HG03039 (cell line): ENCODE data around the gene ZNF487.
A peak's percentile ranks its signal among the peaks of the same experiment; 100 is the strongest.
"Not testable (repeated sequence)": the region's sequence is repeated elsewhere in the genome, so short reads cannot be mapped to it uniquely, and the experiment has no call there.

Experiments used
- ATAC-seq: cut with Tn5 transposase; IDR thresholded peaks from one replicate; pipeline ENCODE4 v1.9.1; 2021; ENCODE audit warnings: mild to moderate bottlenecking, moderate library complexity; ENCODE audit not compliant: unreplicated experiment

The ZNF487 gene

DNA sequence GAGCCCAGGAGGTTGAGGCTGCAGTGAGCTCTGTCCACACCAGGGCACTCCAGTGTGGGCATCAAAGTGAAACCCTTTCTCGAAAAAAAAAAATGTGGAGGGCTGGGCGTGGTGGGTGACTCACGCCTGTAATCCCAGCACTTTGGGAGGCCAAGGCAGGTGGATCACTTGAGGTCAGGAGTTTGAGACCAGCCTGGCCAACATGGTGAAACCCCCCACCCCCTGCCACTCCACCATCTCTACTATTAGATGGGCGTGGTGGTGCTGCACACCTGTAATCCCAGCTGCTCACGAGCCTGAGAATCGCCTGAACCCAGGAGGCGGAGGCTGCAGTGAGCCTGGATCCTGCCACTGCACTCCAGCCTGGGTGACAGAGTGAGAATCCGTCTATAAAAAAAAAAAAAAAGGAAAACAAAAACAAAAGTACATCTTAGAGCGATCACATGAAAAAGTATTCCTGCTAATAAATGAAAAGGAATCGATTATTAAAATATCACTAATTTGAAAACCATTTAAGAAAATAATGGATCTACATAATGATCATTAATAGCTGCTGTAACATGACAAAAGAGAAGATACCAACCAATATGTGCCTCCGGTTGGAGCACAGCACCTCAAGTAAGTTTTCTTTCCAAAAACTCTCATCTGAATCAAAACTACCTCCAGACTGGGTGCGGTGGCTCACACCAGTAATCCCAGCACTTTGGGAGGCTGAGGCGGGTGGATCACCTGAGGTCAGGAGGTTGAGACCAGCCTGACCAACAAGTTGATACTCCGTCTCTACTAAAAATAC lies 32.8 kb upstream of the ZNF487 start:
- ATAC-seq = no peak

- no peak for ATAC-seq
These were observed 32.2 kb upstream of the ZNF487 start for GRCh38 chr10:43404704-43405084.

DNA sequence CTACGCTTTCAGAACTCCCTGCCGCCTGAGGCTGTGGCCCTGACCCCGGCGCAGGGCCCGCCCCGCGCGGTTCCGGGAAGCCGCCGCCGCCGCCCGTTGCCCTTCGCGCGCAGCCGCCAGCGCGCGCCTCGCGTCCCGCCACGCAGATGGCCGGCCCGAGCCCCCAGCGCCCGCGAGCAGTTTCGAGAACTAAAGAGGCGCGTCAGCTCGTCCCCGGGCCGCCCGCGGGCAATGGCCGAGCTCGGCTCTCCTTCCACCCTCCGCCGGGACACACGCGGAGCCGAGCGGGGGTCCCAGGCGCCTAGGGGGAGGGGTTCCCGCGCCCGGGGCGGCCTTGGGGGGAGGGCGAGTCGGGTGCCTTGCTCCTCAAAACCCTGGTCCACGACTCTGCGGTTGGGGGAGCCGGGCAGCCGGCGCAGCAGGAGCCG lies 29.7 kb upstream of the ZNF487 start:
- ATAC-seq = no peak

DNA sequence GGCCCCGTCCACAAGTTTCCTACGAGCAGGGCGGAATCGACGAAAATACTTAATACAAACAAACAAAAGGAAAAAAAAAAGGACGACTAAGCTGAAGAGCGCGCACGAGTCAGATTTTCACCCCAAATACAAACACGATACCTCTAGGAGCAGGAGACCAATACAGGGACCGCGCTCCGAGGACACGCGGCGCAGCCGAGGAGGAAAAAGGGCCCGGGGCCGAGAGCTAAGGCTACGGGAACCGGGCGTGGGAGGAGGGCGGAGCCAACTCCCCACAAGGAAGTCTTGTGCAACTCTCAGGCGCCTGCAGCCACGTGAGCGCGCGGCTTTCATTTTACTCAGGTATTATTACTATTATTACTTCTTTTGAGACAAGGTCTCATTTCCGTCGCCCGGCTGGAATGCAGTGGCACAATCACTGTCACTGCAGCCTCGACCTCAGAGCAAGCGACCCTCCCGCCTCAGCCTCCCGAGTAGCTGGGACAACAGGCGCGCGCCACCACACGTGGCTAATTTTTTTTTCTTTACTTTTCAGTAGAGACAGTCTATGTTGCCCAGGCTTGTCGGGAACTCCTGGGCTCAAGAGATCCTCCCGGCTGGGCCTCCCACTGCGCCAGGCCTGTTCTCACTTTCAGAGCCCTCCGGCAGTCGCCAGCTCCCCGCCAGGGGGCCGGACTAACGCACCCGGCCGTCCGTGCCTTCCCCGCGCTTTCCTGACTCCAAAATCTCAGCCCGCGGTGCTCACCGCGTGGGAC lies 29.2 kb upstream of the ZNF487 start:
- ATAC-seq = peak; percentile 42

GRCh38 chr10:43408331-43408709 lies 28.6 kb upstream of the ZNF487 start:
- no peak for ATAC-seq

GRCh38 chr10:43408710-43409384 lies 28.1 kb upstream of the ZNF487 start, which contains the start of gene HNRNPF:
Gene HNRNPF (minus strand): TSS chr10:43409186. CDS start chr10:43387884, 21,302 bp downstream.
- ATAC-seq = peak; percentile 69

DNA sequence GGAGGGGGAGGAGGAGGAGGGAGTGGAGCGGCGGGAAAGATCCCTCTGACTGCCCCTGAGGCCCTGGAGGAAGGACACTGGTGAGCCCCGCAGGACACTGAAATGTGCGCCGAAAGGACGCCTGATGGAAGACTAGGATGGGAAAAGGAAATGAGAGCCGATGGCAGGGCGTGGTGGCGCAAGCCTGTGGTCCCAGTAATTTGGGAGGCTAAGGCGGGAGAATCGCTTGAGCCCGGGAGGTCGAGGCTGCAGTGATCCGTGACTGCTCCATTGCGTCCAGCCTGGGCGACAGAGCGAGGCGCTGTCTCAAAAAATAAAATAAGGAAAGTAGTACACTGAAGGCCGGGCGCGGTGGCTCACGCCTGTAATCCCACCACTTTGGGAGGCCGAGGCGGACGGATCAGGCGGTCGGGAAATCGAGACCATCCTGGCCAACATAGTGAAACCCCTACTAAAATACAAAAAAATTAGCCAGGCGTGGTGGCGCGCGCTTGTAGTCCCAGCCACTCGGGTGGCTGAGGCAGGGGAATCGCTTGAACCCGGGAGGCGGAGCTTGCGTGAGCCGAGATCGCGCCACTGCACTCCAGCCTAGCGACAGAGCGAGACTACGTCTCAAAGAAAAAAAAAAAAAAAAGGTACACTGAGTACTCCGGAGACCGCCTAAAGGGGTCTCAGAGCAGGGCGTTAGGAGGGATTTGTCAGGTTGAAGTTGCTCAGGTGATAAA lies 27.4 kb upstream of the ZNF487 start:
- ATAC-seq = no peak

DNA sequence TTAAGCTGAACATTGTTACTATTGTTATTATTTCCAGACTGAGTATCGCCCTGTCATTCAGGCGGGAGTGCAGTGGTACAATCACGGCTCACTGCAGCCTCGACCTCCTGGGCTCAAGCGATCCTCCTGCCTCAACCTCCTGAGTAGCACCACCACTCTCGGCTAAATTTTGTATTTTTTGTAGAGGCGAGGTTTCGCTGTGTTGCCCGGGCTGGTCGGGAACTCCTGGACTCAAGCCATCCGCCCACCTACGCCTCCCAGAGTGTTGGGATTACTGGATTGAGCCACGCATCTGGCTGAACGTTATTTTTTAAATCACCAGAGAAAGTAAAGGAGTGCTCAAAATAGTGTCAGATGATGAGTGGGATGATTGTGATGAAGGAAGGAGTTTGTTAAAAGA lies 26.6 kb upstream of the ZNF487 start:
- no peak for ATAC-seq

DNA sequence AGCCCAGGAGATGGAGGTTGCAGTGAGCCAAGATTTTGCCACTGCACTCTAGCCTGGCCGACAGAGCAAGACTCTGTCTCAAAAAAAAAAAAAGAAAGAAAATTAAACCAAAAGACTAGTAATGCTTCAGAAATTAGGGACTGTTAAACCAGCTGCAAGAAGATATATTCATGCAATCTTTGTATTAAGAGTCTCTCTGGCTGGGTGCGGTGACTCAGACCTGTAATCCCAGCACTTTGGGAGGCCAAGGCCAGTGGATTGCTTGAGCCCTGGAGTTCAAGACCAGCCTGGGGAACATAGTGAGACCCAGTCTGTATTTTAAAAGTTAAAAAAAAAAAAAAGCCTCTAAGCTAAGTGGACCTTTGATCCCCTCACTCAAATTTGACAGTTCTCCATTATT lies 25.4 kb upstream of the ZNF487 start:
- ATAC-seq = no peak

DNA sequence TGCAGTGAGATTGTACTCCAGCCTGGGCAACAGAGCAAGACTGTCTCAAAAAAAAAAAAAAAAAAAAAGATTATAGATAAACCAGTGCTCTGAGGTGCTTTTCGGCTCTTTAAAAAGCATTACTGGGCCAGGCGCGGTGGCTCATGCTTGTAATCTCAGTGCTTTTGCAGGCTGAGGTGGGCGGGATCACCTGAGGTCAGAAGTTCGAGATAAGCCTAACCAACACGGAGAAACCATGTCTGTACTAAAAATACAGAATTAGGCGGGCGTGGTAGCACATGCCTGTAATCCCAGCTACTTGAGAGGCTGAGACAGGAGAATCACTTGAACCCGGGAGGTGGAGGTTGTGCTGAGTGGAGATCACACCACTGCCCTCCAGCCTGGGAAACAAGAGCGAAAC lies 21.4 kb upstream of the ZNF487 start:
- ATAC-seq = no peak

GRCh38 chr10:43417950-43418768 lies 18.8 kb upstream of the ZNF487 start:
- ATAC-seq = no peak

GRCh38 chr10:43419997-43420368 lies 16.9 kb upstream of the ZNF487 start:
- ATAC-seq = no peak

DNA sequence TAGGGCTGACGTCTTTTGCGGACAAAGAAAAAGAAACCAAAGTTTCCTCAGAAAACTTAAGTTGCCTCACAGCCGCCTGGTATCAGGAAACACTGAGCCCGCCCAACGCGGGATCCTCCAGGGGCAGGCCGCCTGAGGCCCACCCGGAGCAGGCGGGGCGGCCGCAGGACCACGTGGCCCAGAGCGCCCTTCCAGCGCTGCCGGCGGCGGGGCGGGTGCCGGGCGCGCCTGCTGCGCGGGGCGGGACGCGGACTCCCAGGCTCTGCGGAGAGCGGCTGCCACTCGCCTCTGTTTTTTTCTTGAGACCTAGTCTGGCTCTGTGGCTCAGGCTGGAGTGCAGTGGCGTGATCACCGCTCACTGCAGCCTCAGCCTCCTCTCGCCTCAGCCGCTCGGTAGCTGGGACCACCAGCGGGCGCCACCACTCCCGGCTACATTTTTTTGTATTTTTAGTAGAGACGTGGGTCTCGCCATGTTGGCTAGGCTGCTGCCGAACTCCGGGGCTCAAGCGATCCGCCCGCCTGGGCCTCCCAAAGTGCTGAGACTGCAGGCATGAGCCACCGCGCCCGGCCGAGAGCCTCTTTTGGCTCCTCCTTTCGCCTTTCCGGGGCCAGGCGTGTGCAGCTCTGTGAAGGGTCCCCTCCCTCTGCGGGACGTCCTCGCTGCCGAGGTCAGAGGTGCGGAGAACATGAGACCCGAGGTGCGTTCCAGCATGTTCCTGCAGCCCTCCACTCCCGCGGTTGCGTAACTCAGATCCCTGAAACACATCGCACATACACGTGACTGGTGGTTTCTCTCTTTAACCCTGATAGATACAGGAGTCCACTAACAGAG lies 16.3 kb upstream of the ZNF487 start:
- ATAC-seq = peak; percentile 78

DNA sequence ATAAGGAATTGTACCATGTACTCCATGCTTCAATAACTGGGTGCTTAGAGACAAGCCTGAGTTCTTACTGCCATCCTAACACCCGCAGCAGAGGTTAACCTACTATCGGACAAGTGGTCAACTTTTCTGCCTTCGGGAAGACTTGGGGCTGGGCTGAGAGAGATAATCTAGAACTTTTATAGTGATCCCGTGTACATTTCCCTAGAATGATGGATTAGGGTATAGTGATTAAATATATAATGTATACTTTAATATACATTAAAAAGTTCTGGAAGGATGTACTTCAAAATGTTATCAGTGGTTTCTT lies 15.8 kb upstream of the ZNF487 start:
- no peak for ATAC-seq

- ATAC-seq = no peak
These were observed 15.4 kb upstream of the ZNF487 start for GRCh38 chr10:43421519-43421918.

- ATAC-seq = not testable (repeated sequence)
These were observed 15.0 kb upstream of the ZNF487 start for GRCh38 chr10:43421944-43422343.

DNA sequence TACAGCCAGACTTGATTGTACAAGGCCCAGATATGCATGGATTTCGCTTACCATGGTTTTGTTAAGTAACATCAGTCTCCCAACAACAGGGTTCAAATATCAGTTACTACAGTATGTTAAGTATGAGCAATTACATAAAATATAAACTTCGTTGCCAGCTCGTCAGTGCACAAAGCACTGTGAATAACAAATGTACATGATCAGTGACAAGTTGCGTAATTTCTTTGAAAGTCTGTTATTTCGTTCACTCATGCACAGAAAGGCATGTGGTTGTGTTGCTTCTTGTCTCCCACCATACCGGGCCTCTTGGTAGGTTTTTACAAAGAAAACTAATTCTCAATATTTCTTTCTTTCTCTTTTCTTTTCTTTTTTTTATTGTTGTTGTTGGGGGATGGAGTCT lies 12.5 kb upstream of the ZNF487 start:
- no peak for ATAC-seq

- ATAC-seq = not testable (repeated sequence)
These were observed 10.4 kb upstream of the ZNF487 start for GRCh38 chr10:43426476-43426875.

GRCh38 chr10:43427166-43427825 lies 9.6 kb upstream of the ZNF487 start:
- no peak for ATAC-seq
